Endodermal cell (in vitro differentiated cells): ENCODE results near the gene GEMIN7. TPM values are rescaled to one million over a fixed set of nuclear protein-coding genes. Genes with fewer than 3 reads are reported as not detected.
A peak's percentile ranks its signal among the peaks of the same experiment; 100 is the strongest.

Experiments
- DNase-seq: peaks from one replicate; pipeline ENCODE4 v3.0.0-alpha.2; 2017
- H3K27ac ChIP-seq: 2 replicates; pipeline ENCODE4 v1.5.1; 2013; ENCODE audit warnings: mild to moderate bottlenecking, low read depth, low read length, moderate library complexity
- H3K27me3 ChIP-seq: 2 replicates; pipeline ENCODE4 v1.6.1; 2013; ENCODE audit warnings: mild to moderate bottlenecking, low read length, moderate library complexity; ENCODE audit not compliant: insufficient read depth, control insufficient read depth, poor library complexity, severe bottlenecking
- H3K36me3 ChIP-seq: 2 replicates; pipeline ENCODE4 v1.7.0; 2013; ENCODE audit warnings: mild to moderate bottlenecking, low read length, moderate library complexity; ENCODE audit not compliant: control insufficient read depth, insufficient read depth
- H3K4me1 ChIP-seq: one replicate; pipeline ENCODE4 v1.7.0; 2013; ENCODE audit warnings: low read length; ENCODE audit not compliant: control insufficient read depth, insufficient read depth
- H3K4me3 ChIP-seq: 2 replicates; pipeline ENCODE4 v1.5.1; 2013; ENCODE audit warnings: mild to moderate bottlenecking, low read length, moderate library complexity
- H3K9ac ChIP-seq: 2 replicates; pipeline ENCODE4 v1.6.1; 2013; ENCODE audit warnings: mild to moderate bottlenecking, low read length, moderate library complexity; ENCODE audit not compliant: poor library complexity, severe bottlenecking; ENCODE audit errors: extremely low read depth
- H3K9me3 ChIP-seq: 2 replicates; pipeline ENCODE4 v1.6.1; 2013; ENCODE audit warnings: mild to moderate bottlenecking, low read length, moderate library complexity; ENCODE audit not compliant: control insufficient read depth
- H3K27ac Mint-ChIP-seq: 2 replicates; pipeline ENCODE4 v1.8.0; 2020; ENCODE audit warnings: mixed read lengths
- H3K27me3 Mint-ChIP-seq: 2 replicates; pipeline ENCODE4 v1.8.0; 2021; ENCODE audit warnings: mild to moderate bottlenecking, mixed read lengths; ENCODE audit not compliant: insufficient read depth
- H3K36me3 Mint-ChIP-seq: 2 replicates; pipeline ENCODE4 v1.8.0; 2020; ENCODE audit warnings: low read depth, mixed read lengths
- H3K4me1 Mint-ChIP-seq: 2 replicates; pipeline ENCODE4 v1.8.0; 2020; ENCODE audit warnings: mixed read lengths
- H3K4me3 Mint-ChIP-seq: 2 replicates; pipeline ENCODE4 v1.8.0; 2020; ENCODE audit warnings: mild to moderate bottlenecking, moderate library complexity, mixed read lengths
- H3K9me3 Mint-ChIP-seq: 2 replicates; pipeline ENCODE4 v1.8.0; 2020; ENCODE audit warnings: mild to moderate bottlenecking, mixed read lengths
- WGBS, 2 experiments: methylation state at CpG; one replicate each; pipeline versions ENCODE4 v1.1.5 to v1.1.7; 2013; ENCODE audit warnings: missing lambda C conversion rate in 2 of 2, mixed read lengths in 1 of 2; ENCODE audit not compliant: insufficient coverage in 1 of 2, insufficient read length in 1 of 2; 5-methylcytosine and 5-hydroxymethylcytosine counted together
- total RNA-seq, 2 donors: library from RNA; stranded (reverse); fragmentation: NEBNext Ultra II Directional in 1 of 2; extraction: Animal tissue kit (Norgen Biotek cat#: 25700) in 1 of 2; gene quantifications; 2 replicates in 1 of 2; 3 replicates in 1 of 2; pipeline ENCODE4 v1.2.1, GENCODE V29; 2021
- TF ChIP-seq, protein P1 (sequence below): fragments of 200-600 bp; sonication (generic); conservative IDR thresholded peaks from 2 replicates; pipeline ENCODE4 v1.5.0; 2021; ENCODE audit warnings: antibody characterized with exemption, mild to moderate bottlenecking

GEMIN7 gene
- total RNA-seq, 2 donors from 2014 or later = 56.3 to 56.6 TPM

DNA sequence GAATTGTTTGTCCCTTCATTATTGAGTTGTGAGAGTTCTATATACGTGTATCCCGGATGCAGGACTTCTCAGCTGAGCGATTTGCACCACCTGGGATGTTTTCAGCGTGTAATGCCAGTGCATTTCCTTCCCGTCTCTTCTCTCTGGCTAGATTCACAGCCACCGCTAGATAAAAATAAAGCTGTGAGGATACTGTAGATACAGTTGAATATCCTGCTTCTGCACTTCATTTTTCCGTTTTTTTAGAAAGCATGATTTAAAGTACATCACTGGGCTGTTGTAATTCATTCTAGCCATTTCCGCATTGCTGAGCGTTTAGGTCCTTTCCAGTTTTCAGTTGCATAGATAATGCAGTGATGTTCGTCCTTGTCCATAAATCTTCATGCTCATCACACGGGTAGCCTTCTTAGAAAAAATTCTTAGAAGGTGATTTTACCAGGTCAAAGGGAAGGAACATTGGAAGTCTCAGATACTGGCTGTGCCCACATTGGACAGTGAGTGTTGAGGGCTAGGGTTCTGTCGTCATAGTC is 28.6 kb downstream of the GEMIN7 start:
- H3K27ac ChIP-seq = no peak overlapping the region

DNA sequence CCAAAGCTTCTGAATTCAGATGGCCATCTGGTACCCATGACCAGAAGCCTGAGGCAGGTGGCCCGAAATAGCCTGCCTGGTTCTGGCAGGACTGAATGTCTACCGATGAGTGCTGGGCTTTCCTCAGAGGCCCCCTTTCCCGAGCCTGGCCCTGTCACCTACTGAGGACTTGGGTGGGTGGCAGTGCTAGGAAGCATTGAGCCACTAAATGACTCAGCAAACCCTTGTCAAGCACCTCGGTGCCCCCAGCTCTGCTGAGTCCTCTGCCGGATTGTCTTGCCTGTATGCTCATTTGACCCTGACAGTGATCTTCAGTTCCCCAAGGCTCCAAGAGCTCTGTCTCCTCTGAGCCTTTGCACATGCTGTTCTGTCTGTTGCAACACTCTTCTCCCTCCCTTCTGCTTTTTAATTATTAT is 31.8 kb downstream of the GEMIN7 start:
- Mint-ChIP-seq H3K27ac (no peak overlapping the region), H3K36me3 (peaks cover 2% of the 10 kb centered on the region), H3K27me3 (peaks cover 4% of the 10 kb centered on the region), H3K4me3 (no peak overlapping the region), H3K9me3 (no peaks in the 10 kb centered on the region), H3K4me1 (peaks cover 10% of the 10 kb centered on the region)
- no peaks in the 10 kb centered on the region for H3K4me1 ChIP-seq
- WGBS, 2 experiments = 88 to 94% methylated on average over 5 of the region's 5 CpGs
- H3K9me3 ChIP-seq = no peaks in the 10 kb centered on the region
- H3K36me3 ChIP-seq = peaks cover 4% of the 10 kb centered on the region
- DNase-seq = no peak
- TF ChIP-seq, protein P1, sequence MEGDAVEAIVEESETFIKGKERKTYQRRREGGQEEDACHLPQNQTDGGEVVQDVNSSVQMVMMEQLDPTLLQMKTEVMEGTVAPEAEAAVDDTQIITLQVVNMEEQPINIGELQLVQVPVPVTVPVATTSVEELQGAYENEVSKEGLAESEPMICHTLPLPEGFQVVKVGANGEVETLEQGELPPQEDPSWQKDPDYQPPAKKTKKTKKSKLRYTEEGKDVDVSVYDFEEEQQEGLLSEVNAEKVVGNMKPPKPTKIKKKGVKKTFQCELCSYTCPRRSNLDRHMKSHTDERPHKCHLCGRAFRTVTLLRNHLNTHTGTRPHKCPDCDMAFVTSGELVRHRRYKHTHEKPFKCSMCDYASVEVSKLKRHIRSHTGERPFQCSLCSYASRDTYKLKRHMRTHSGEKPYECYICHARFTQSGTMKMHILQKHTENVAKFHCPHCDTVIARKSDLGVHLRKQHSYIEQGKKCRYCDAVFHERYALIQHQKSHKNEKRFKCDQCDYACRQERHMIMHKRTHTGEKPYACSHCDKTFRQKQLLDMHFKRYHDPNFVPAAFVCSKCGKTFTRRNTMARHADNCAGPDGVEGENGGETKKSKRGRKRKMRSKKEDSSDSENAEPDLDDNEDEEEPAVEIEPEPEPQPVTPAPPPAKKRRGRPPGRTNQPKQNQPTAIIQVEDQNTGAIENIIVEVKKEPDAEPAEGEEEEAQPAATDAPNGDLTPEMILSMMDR = no peak
- H3K27ac ChIP-seq = no peak overlapping the region
- no peak overlapping the region for H3K9ac ChIP-seq
- H3K27me3 ChIP-seq = peaks cover 1% of the 10 kb centered on the region
- no peak overlapping the region for H3K4me3 ChIP-seq

More for the DNA sequence above, 28.6 kb downstream of the GEMIN7 start:
- whole genome bisulfite sequencing, 2 experiments = 96% methylated on average over 11 to 12 of the region's 12 CpGs
- DNase-seq = no peak
- peaks cover 4% of the 10 kb centered on the region for H3K36me3 ChIP-seq
- H3K27me3 ChIP-seq = peaks cover 30% of the 10 kb centered on the region
- Mint-ChIP-seq H3K27ac (no peak overlapping the region), H3K27me3 (peaks cover 32% of the 10 kb centered on the region), H3K9me3 (no peaks in the 10 kb centered on the region), H3K4me3 (no peak overlapping the region), H3K36me3 (peaks cover 2% of the 10 kb centered on the region), H3K4me1 (peaks cover 22% of the 10 kb centered on the region)
- H3K4me3 ChIP-seq = no peak overlapping the region
- no peaks in the 10 kb centered on the region for H3K4me1 ChIP-seq
- no peaks in the 10 kb centered on the region for H3K9me3 ChIP-seq
- TF ChIP-seq, protein P1 = no peak
- no peak overlapping the region for H3K9ac ChIP-seq

DNA sequence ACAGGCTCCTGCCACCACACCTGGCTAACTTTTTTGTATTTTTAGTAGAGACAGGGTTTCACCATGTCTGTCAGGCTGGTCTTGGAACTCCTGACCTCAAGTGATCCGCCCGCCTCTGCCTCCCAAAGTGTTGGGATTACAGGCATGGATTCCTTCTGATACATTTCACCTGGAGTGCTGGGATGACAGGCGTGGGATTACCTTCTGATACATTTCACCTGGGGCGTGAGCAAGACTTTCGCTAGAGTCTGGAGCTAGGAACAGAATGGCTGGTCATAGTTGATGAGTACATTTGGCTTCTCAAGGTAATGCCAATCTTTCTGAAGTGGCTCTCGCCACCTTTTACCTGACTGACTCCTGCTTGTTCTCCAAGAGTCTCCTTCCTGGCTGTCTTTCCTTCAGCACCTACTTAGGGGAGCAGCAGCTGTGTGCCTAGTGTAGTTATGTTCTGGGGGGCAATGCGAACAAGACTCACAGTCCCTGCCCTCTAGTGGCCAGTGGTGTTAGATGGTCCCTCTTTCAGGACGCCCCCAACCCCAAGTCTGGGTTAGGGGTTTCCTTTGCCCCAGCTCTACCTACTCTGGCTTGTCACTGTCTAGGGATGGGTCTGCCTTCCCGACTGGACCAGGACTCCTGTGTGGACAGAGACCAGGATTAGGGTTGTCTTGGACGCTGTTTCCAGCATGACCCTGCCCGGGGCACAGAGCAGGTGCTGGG is 33.2 kb downstream of the GEMIN7 start:
- Histone ChIP-seq H3K9ac (no peak overlapping the region), H3K27ac (no peak overlapping the region), H3K36me3 (peaks cover 4% of the 10 kb centered on the region), H3K4me3 (no peak overlapping the region), H3K4me1 (peaks cover under 1% of the 10 kb centered on the region), H3K27me3 (no peaks in the 10 kb centered on the region), H3K9me3 (no peaks in the 10 kb centered on the region)
- Mint-ChIP-seq H3K4me1 (peaks cover 16% of the 10 kb centered on the region), H3K36me3 (peaks cover 2% of the 10 kb centered on the region), H3K9me3 (no peaks in the 10 kb centered on the region), H3K27me3 (peaks cover 2% of the 10 kb centered on the region), H3K27ac (no peak overlapping the region), H3K4me3 (no peak overlapping the region)
- 95% methylated on average over 6 to 11 of the region's 11 CpGs for WGBS, 2 experiments
- no peak for DNase-seq
- TF ChIP-seq, protein P1 = peak; percentile 56
